ENCODE results near the gene FLRT1.
"Not testable (repeated sequence)": the region's sequence is repeated elsewhere in the genome, so short reads cannot be mapped to it uniquely, and the experiment has no call there.

The FLRT1 gene

GRCh38 chr11:64026575-64027205 lies 9.0 kb upstream of the FLRT1 start:
- no peak for DNase-seq

GRCh38 chr11:64027651-64028397 lies 7.9 kb upstream of the FLRT1 start:
- no peak for DNase-seq

GRCh38 chr11:64028398-64029115 lies 7.2 kb upstream of the FLRT1 start:
- DNase-seq = peak; percentile 53

- DNase-seq = no peak
Observed at GRCh38 chr11:64029773-64030172, 6.0 kb upstream of the FLRT1 start.

GRCh38 chr11:64031001-64031400 lies 4.7 kb upstream of the FLRT1 start:
- no peak for DNase-seq

- DNase-seq = no peak
Observed at GRCh38 chr11:64032050-64032449, 3.7 kb upstream of the FLRT1 start.

GRCh38 chr11:64034411-64034811 lies 1.3 kb upstream of the FLRT1 start:
- no peak for DNase-seq

GRCh38 chr11:64035081-64035524 lies 628 bp upstream of the FLRT1 start:
- no peak for DNase-seq

GRCh38 chr11:64036087-64037026 lies 626 bp downstream of the FLRT1 start:
- DNase-seq = peak; percentile 65

- DNase-seq = no peak
Observed at GRCh38 chr11:64037027-64037634, 1.4 kb downstream of the FLRT1 start.

GRCh38 chr11:64038500-64038899 lies 2.8 kb downstream of the FLRT1 start:
- DNase-seq = no peak

- no peak for DNase-seq
Observed at GRCh38 chr11:64039012-64039665, 3.4 kb downstream of the FLRT1 start.

- DNase-seq = no peak
Observed at GRCh38 chr11:64040684-64041322, 5.1 kb downstream of the FLRT1 start.

- DNase-seq = no peak
Observed at GRCh38 chr11:64041846-64042245, 6.1 kb downstream of the FLRT1 start.

- DNase-seq = no peak
Observed at GRCh38 chr11:64042301-64042700, 6.6 kb downstream of the FLRT1 start.

- DNase-seq = no peak
Observed at GRCh38 chr11:64043545-64043944, 7.8 kb downstream of the FLRT1 start.

- DNase-seq = no peak
Observed at GRCh38 chr11:64044730-64045393, 9.1 kb downstream of the FLRT1 start.

GRCh38 chr11:64045700-64046099 lies 10.0 kb downstream of the FLRT1 start:
- no peak for DNase-seq

GRCh38 chr11:64047373-64047772 lies 11.6 kb downstream of the FLRT1 start:
- DNase-seq = not testable (repeated sequence)

- peak; percentile 76 for DNase-seq
Observed at GRCh38 chr11:64048042-64048854, 12.5 kb downstream of the FLRT1 start.

Measured in right hindlimb (tissue), 1 donor.